Measurements from ENCODE around the gene ZIC5.

GRCh38 chr13:99969453-99969918 lies 2.1 kb downstream of the ZIC5 start:
- no peak for TF ChIP-seq CTCF (conservative IDR thresholded peaks at IDR 0.05; ENCODE audit: low read depth, low read length)
- no peak for TF ChIP-seq EZH2 (IDR thresholded peaks at IDR 0.05; ENCODE audit: low read length, unreplicated experiment)
- no peak for TF ChIP-seq EZH2phosphoT487 (IDR thresholded peaks at IDR 0.05; ENCODE audit: borderline replicate concordance, low read length)
